ENCODE results near the gene XNDC1N.

- no peak for TF ChIP-seq CTCF (IDR thresholded peaks at IDR 0.05)
- no peak for TF ChIP-seq POLR2A (IDR thresholded peaks at IDR 0.05)
- no peak for TF ChIP-seq EP300 (IDR thresholded peaks at IDR 0.05)
Observed at GRCh38 chr11:71931245-71931602, 2.8 kb upstream of the XNDC1N start.
